Activated B cell treated with CpG ODN at 0.5 μM for 24 hours (primary cell): ENCODE measurements around the gene ZNF552. TPM values are rescaled to one million over a fixed set of nuclear protein-coding genes. Genes with fewer than 3 reads are reported as not detected.
"Not testable (repeated sequence)": the region's sequence is repeated elsewhere in the genome, so short reads cannot be mapped to it uniquely, and the experiment has no call there.

Source experiments
- ATAC-seq: fragments of 200-7000 bp; cut with Tn5 transposase; one replicate; pipeline ENCODE4 v1.10.0; 2021; ENCODE audit warnings: low read depth, mild to moderate bottlenecking, moderate library complexity
- CTCF ChIA-PET: fragments of 350-600 bp; sonication (Branson Sonifier 250); formaldehyde crosslinking; loops from one replicate; lab custom pipeline; 2021; ENCODE audit warnings: antibody characterized with exemption; lab: Charles Lee
- POLR2A ChIA-PET: fragments of 350-600 bp; sonication (Branson Sonifier 250); formaldehyde crosslinking; loops from one replicate; lab custom pipeline; 2021; ENCODE audit warnings: antibody characterized with exemption; lab: Charles Lee
- DNase-seq: peaks from one replicate; pipeline ENCODE4 v3.0.0; 2022
- H3K27ac Mint-ChIP-seq: one replicate; pipeline ENCODE4 v1.8.0; 2020; ENCODE audit warnings: mixed read lengths
- H3K27me3 Mint-ChIP-seq: one replicate; pipeline ENCODE4 v1.8.0; 2021; ENCODE audit warnings: mixed read lengths
- H3K36me3 Mint-ChIP-seq: one replicate; pipeline ENCODE4 v1.8.0; 2021; ENCODE audit warnings: low read depth, mixed read lengths
- H3K4me1 Mint-ChIP-seq: one replicate; pipeline ENCODE4 v1.8.0; 2021; ENCODE audit warnings: mixed read lengths
- H3K4me3 Mint-ChIP-seq: one replicate; pipeline ENCODE4 v1.8.0; 2020; ENCODE audit warnings: mild to moderate bottlenecking, mixed read lengths
- H3K9me3 Mint-ChIP-seq: one replicate; pipeline ENCODE4 v1.8.0; 2020; ENCODE audit warnings: mixed read lengths
- intact Hi-C: fragments of 100-400 bp; cut with micrococcal nuclease; formaldehyde crosslinking; loops from one replicate; pipeline ENCODE4 v1.15.1; 2024
- total RNA-seq: library from RNA; stranded (reverse); gene quantifications from 2 replicates; pipeline ENCODE4 v1.2.3, GENCODE V29; 2022
- TF ChIP-seq, protein P1 (sequence below): fragments of 200-600 bp; IDR thresholded peaks from one replicate; pipeline ENCODE4 v1.8.0; 2022; ENCODE audit warnings: antibody characterized with exemption, mild to moderate bottlenecking

The ZNF552 gene
- total RNA-seq, 1 donor from 2014 or later: 15.6 TPM

GRCh38 chr19:57821501-57821900, 6.8 kb upstream of the ZNF552 start:
- H3K4me3 Mint-ChIP-seq, CTCF ChIA-PET, H3K9me3 Mint-ChIP-seq, H3K27me3 Mint-ChIP-seq, intact Hi-C loops, H3K27ac Mint-ChIP-seq, DNase-seq, ATAC-seq: not testable (repeated sequence)
- H3K4me1 Mint-ChIP-seq: peaks cover 47% of the 10 kb centered on the region
- H3K36me3 Mint-ChIP-seq: peaks cover 30% of the 10 kb centered on the region
- POLR2A ChIA-PET: interaction anchor here (0.7 kb wide), 1 partner anchor 55 kb away, joined by 3 read pairs; no protein-coding TSS in a partner anchor

GRCh38 chr19:57821095-57821494, 6.4 kb upstream of the ZNF552 start:
- peaks cover 27% of the 10 kb centered on the region for H3K36me3 Mint-ChIP-seq
- H3K27ac Mint-ChIP-seq: peak overlapping the region; percentile 97
- DNase-seq, H3K27me3 Mint-ChIP-seq, CTCF ChIA-PET, H3K9me3 Mint-ChIP-seq, ATAC-seq, intact Hi-C loops: not testable (repeated sequence)
- POLR2A ChIA-PET: interaction anchor here (0.7 kb wide), 1 partner anchor 54 kb away, joined by 3 read pairs; no protein-coding TSS in a partner anchor
- peak overlapping the region; percentile 98 for H3K4me3 Mint-ChIP-seq
- peaks cover 47% of the 10 kb centered on the region for H3K4me1 Mint-ChIP-seq

- no peaks in the 10 kb centered on the region for H3K27me3 Mint-ChIP-seq
- intact Hi-C loops: no loop called here
- POLR2A ChIA-PET: interaction anchor here (1.5 to 2.5 kb wide), 6 partner anchors 19 to 542 kb away, joined by 3 to 21 read pairs (median 9); partner anchors contain the start of genes ZNF154, ZNF497, ZNF587 and ZNF776
- CTCF ChIA-PET: interaction anchor here (1.4 kb wide), 1 partner anchor 83 kb away, joined by 3 read pairs; no protein-coding TSS in a partner anchor
- H3K4me3 Mint-ChIP-seq: peak overlapping the region; percentile 98
- H3K36me3 Mint-ChIP-seq: peaks cover 25% of the 10 kb centered on the region
- no peaks in the 10 kb centered on the region for H3K9me3 Mint-ChIP-seq
- peaks cover 47% of the 10 kb centered on the region for H3K4me1 Mint-ChIP-seq
- DNase-seq (no peak), ATAC-seq (no peak)
- TF ChIP-seq, protein P1, sequence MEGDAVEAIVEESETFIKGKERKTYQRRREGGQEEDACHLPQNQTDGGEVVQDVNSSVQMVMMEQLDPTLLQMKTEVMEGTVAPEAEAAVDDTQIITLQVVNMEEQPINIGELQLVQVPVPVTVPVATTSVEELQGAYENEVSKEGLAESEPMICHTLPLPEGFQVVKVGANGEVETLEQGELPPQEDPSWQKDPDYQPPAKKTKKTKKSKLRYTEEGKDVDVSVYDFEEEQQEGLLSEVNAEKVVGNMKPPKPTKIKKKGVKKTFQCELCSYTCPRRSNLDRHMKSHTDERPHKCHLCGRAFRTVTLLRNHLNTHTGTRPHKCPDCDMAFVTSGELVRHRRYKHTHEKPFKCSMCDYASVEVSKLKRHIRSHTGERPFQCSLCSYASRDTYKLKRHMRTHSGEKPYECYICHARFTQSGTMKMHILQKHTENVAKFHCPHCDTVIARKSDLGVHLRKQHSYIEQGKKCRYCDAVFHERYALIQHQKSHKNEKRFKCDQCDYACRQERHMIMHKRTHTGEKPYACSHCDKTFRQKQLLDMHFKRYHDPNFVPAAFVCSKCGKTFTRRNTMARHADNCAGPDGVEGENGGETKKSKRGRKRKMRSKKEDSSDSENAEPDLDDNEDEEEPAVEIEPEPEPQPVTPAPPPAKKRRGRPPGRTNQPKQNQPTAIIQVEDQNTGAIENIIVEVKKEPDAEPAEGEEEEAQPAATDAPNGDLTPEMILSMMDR: no peak
- H3K27ac Mint-ChIP-seq: peak overlapping the region; percentile 97
Observed at GRCh38 chr19:57820599-57820998, 5.9 kb upstream of the ZNF552 start.

- peak overlapping the region; percentile 98 for H3K4me3 Mint-ChIP-seq
- ChIA-PET POLR2A (interaction anchor here (0.5 to 2.5 kb wide), 21 partner anchors 10 to 718 kb away, joined by 3 to 21 read pairs (median 5); partner anchors contain the start of genes ZBTB45, ZNF132, ZNF134 and ZNF154), CTCF (interaction anchor here (0.6 to 1.4 kb wide), 2 partner anchors 17 to 84 kb away, joined by 3 read pairs; no protein-coding TSS in a partner anchor)
- TF ChIP-seq, protein P1: no peak
- H3K9me3 Mint-ChIP-seq: no peaks in the 10 kb centered on the region
- no peaks in the 10 kb centered on the region for H3K27me3 Mint-ChIP-seq
- H3K4me1 Mint-ChIP-seq: peaks cover 55% of the 10 kb centered on the region
- intact Hi-C loops: loop anchor here (1.0 to 10.0 kb wide), 7 partner anchors 50 to 577 kb away; partner anchors contain the start of genes ZNF17, ZNF329, ZNF417 and ZNF460
- DNase-seq (peak; percentile 60), ATAC-seq (peak; percentile 84)
- peaks cover 26% of the 10 kb centered on the region for H3K36me3 Mint-ChIP-seq
- peak overlapping the region; percentile 97 for H3K27ac Mint-ChIP-seq
Observed at GRCh38 chr19:57819475-57820148, 4.9 kb upstream of the ZNF552 start.

- ATAC-seq (no peak), DNase-seq (no peak)
- Mint-ChIP-seq H3K27ac (peak overlapping the region; percentile 63), H3K36me3 (peaks cover 23% of the 10 kb centered on the region), H3K4me1 (peaks cover 52% of the 10 kb centered on the region), H3K27me3 (no peaks in the 10 kb centered on the region), H3K4me3 (peak overlapping the region; percentile 73), H3K9me3 (no peaks in the 10 kb centered on the region)
- POLR2A ChIA-PET: interaction anchor here (0.9 to 2.5 kb wide), 7 partner anchors 43 to 701 kb away, joined by 3 to 21 read pairs (median 8); partner anchors contain the start of genes ZBTB45, ZNF154, ZNF417 and ZNF606
- TF ChIP-seq, protein P1: no peak
- intact Hi-C loops: loop anchor here (5.0 to 10.0 kb wide), 4 partner anchors 336 to 576 kb away; partner anchors contain the start of genes ZNF17, ZNF329, ZNF460 and ZNF805
- CTCF ChIA-PET: no interaction called here
Observed at GRCh38 chr19:57818378-57818777, 3.7 kb upstream of the ZNF552 start.
